Suprapubic skin (tissue), 4 donors: Measurements from ENCODE around the gene SGO1.

Experiments
- CTCF ChIP-seq, 2 donors: fragments of 200-600 bp in 1 of 2; fragments of 450-650 bp in 1 of 2; sonication (generic) in 1 of 2; IDR thresholded peaks; one replicate each; pipeline ENCODE4 v1.5.1; 2016 to 2019; ENCODE audit warnings: antibody characterized with exemption in 2 of 2, mild to moderate bottlenecking in 1 of 2, moderate library complexity in 1 of 2
- POLR2A ChIP-seq, 2 donors: fragments of 450-650 bp; IDR thresholded peaks; one replicate each; pipeline ENCODE4 v1.6.1; 2017; ENCODE audit warnings: antibody characterized with exemption in 2 of 2, mild to moderate bottlenecking in 2 of 2, moderate library complexity in 2 of 2
- POLR2AphosphoS5 ChIP-seq, 3 donors: sonication (generic); formaldehyde crosslinking; IDR thresholded peaks; one replicate each; pipeline ENCODE4 v1.6.1; 2017; ENCODE audit warnings: antibody characterized with exemption in 3 of 3

DNA sequence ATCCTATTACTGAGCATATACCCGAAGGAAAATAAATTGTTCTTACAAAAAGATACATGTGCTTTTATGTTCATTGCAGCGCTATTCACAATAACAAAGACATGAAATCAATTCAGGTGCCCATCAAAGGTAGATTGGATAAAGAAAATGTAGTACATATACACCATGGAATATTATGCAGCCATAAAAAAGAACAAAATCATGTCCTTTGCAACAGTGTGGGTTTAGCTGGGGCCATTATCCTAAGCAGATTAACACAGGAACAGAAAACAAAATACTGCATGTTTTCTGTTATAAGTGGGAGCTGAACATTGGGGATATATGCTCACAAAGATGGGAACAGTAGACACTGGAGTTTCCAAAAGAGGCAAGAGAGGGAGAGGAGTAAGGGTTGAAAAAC, 42.5 kb downstream of the SGO1 start:
- TF ChIP-seq CTCF (IDR thresholded peaks at IDR 0.05): no peak
- TF ChIP-seq POLR2AphosphoS5 (IDR thresholded peaks at IDR 0.05): no peak
- TF ChIP-seq POLR2A (IDR thresholded peaks at IDR 0.05): no peak
